ENCODE data around the gene MCOLN2. TPM values are rescaled to one million over a fixed set of nuclear protein-coding genes. Genes with fewer than 3 reads are reported as not detected.

MCOLN2 gene
- total and polyA plus RNA-seq, 2 donors (not counting 1 experiment from before 2014, with no cell fraction given) = 23.9 to 25.8 TPM

DNA sequence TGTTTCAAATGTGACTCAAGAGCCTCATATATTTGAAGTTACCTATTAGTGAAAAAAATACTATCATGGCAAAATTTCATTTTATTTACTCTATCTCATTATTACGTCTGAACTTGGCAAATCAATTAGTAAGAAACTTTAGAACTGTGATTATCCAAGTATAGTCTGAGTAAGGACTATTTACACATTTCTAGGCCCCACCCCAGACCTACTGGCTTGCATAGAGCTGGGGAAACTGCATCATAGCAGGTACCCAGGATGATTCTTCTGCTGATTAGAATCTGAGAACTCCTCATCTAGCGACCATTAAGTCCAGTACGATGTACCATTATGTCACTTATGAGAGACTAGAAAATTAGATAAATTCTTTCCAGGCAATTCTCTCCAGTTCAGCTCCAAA, 31.2 kb upstream of the MCOLN2 start:
- Histone ChIP-seq H3K36me3 (replicated peaks in 1 of 2; ENCODE audit: control extremely low read depth in 1 of 2, control insufficient read depth in 1 of 2, extremely low read depth in 1 of 2, insufficient read depth in 2 of 2, low read length in 1 of 2) (no peaks in the 10 kb centered on the region), H3K9me3 (ENCODE audit: control extremely low read depth in 1 of 3, control insufficient read depth in 2 of 3, insufficient read depth in 1 of 3, low read length in 2 of 3) (no peaks in the 10 kb centered on the region), H3K4me2 (replicated peaks; ENCODE audit: low read depth, low read length, poor library complexity, severe bottlenecking) (no peak overlapping the region), H4K20me1 (ENCODE audit: control insufficient read depth, insufficient read depth, low read length, poor library complexity, severe bottlenecking) (no peaks in the 10 kb centered on the region), H3K79me2 (ENCODE audit: control insufficient read depth, insufficient read depth, low read length) (no peaks in the 10 kb centered on the region), H2AFZ (ENCODE audit: insufficient read depth, low read depth, low read length, poor library complexity, severe bottlenecking) (peak overlapping the region; percentile 61), H3K27ac (ENCODE audit: low read length in 2 of 2) (no peak overlapping the region), H3K27me3 (replicated peaks in 1 of 4; ENCODE audit: control extremely low read depth in 1 of 4, control insufficient read depth in 3 of 4, insufficient read depth in 4 of 4, low read length in 3 of 4) (no peaks in the 10 kb centered on the region), H3K4me3 (ENCODE audit: control extremely low read depth in 1 of 5, extremely low read depth in 1 of 5, insufficient read depth in 1 of 5, low read depth in 2 of 5, low read length in 4 of 5) (no peak overlapping the region), H3K4me1 (ENCODE audit: control insufficient read depth in 2 of 2, insufficient read depth in 2 of 2, low read length in 2 of 2) (peaks cover 0 to 6% of the 10 kb centered on the region in 2 donors), H3K9ac (ENCODE audit: low read length) (no peak overlapping the region)
- Mint-ChIP-seq H3K27ac (no peak overlapping the region), H3K27me3 (peaks cover 3% of the 10 kb centered on the region), H3K4me3 (no peak overlapping the region), H3K9me3 (ENCODE audit: insufficient read depth) (no peaks in the 10 kb centered on the region), H3K4me1 (peaks cover 6% of the 10 kb centered on the region)
- ATAC-seq (ENCODE audit: low read depth) = no peak
- WGBS (ENCODE audit: insufficient coverage) = 100% methylated on average over 1 of the region's 3 CpGs
- ChIA-PET CTCF (interaction anchor here (0.9 to 10.2 kb wide), 25 partner anchors 9 to 584 kb away, joined by 3 to 458 read pairs (median 6); partner anchors contain the start of gene C1orf52), POLR2A (interaction anchor here (1.4 kb wide), 1 partner anchor 83 kb away, joined by 16 read pairs; no protein-coding TSS in a partner anchor)
- DNase-seq = peak; percentile 14
- TF ChIP-seq, protein P1, sequence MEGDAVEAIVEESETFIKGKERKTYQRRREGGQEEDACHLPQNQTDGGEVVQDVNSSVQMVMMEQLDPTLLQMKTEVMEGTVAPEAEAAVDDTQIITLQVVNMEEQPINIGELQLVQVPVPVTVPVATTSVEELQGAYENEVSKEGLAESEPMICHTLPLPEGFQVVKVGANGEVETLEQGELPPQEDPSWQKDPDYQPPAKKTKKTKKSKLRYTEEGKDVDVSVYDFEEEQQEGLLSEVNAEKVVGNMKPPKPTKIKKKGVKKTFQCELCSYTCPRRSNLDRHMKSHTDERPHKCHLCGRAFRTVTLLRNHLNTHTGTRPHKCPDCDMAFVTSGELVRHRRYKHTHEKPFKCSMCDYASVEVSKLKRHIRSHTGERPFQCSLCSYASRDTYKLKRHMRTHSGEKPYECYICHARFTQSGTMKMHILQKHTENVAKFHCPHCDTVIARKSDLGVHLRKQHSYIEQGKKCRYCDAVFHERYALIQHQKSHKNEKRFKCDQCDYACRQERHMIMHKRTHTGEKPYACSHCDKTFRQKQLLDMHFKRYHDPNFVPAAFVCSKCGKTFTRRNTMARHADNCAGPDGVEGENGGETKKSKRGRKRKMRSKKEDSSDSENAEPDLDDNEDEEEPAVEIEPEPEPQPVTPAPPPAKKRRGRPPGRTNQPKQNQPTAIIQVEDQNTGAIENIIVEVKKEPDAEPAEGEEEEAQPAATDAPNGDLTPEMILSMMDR (IDR thresholded peaks at IDR 0.05) = no peak
- no peak for TF ChIP-seq EZH2 (IDR thresholded peaks at IDR 0.05; ENCODE audit: borderline replicate concordance, insufficient read depth, low read depth, low read length, poor library complexity, severe bottlenecking)
- intact Hi-C loops (cut with micrococcal nuclease) = loop anchor here (5.0 kb wide), 1 partner anchor 41 kb away; no protein-coding TSS in a partner anchor

DNA sequence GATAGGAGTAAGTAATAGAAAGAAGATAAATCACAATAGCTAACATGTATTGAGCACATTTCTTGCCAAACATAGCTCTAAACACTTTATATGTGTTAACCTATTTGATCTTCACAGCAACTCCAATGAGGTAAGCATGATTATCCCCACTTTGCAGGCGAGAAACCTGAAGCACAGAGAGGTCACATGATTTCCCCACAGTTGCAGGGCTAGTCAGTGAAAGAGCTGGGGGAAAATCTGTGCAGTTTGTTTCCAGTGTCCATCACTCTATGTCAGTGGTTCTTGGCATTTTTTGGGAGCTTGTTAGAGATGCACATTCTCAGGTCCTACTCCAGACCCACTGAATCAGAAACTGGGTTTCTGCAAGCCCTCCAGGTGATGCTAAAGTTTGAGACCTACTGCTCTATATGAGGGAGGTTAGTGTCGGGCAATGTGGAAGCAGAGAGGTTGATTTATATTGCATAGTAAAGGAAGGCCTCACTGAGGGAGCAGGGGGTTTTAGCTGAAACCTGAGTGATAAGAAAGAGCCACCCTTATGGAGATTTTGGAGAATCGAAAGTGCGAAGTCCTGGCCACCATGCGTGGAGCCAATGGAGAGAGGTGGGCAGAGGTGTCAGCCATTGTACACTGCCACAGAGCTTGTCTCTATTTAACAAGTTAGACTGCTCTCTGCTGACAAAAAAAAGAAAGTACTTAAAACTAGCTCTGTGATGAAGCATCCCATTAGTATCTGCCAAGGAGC, 30.5 kb upstream of the MCOLN2 start:
- intact Hi-C loops (cut with micrococcal nuclease) = loop anchor here (1.0 to 5.0 kb wide), 5 partner anchors 29 to 232 kb away; partner anchors contain the start of gene C1orf52
- no peaks in the 10 kb centered on the region for H3K9me3 ChIP-seq (ENCODE audit: control extremely low read depth in 1 of 3, control insufficient read depth in 2 of 3, insufficient read depth in 1 of 3, low read length in 2 of 3)
- TF ChIP-seq, protein P1 (IDR thresholded peaks at IDR 0.05) = peak; percentile 59
- TF ChIP-seq EZH2 (IDR thresholded peaks at IDR 0.05; ENCODE audit: borderline replicate concordance, insufficient read depth, low read depth, low read length, poor library complexity, severe bottlenecking) = no peak
- H2AFZ ChIP-seq (ENCODE audit: insufficient read depth, low read depth, low read length, poor library complexity, severe bottlenecking) = peak overlapping the region; percentile 61
- Mint-ChIP-seq H3K27ac (peak overlapping the region; percentile 86), H3K9me3 (ENCODE audit: insufficient read depth) (no peaks in the 10 kb centered on the region), H3K4me3 (peak overlapping the region; percentile 75), H3K4me1 (peaks cover 6% of the 10 kb centered on the region), H3K27me3 (no peaks in the 10 kb centered on the region)
- no peak overlapping the region for H3K9ac ChIP-seq (ENCODE audit: low read length)
- CTCF ChIA-PET = interaction anchor here (0.7 to 10.2 kb wide), 30 partner anchors 9 to 583 kb away, joined by 3 to 458 read pairs (median 5); partner anchors contain the start of gene C1orf52
- peak overlapping the region in 1 of 2 donors; percentile 25 for H3K27ac ChIP-seq (ENCODE audit: low read length in 2 of 2)
- 100% methylated on average over 3 of the region's 5 CpGs for WGBS (ENCODE audit: insufficient coverage)
- peak; percentile 70 for DNase-seq
- H3K79me2 ChIP-seq (ENCODE audit: control insufficient read depth, insufficient read depth, low read length) = no peaks in the 10 kb centered on the region
- H3K4me3 ChIP-seq (ENCODE audit: control extremely low read depth in 1 of 5, extremely low read depth in 1 of 5, insufficient read depth in 1 of 5, low read depth in 2 of 5, low read length in 4 of 5) = peak overlapping the region in 3 of 5 experiments; percentile 16 to 40 (median 35)
- POLR2A ChIA-PET = interaction anchor here (1.1 to 1.4 kb wide), 2 partner anchors 32 to 83 kb away, joined by 3 to 16 read pairs; no protein-coding TSS in a partner anchor
- ATAC-seq (ENCODE audit: low read depth) = peak; percentile 94
- H3K27me3 ChIP-seq (replicated peaks in 1 of 4; ENCODE audit: control extremely low read depth in 1 of 4, control insufficient read depth in 3 of 4, insufficient read depth in 4 of 4, low read length in 3 of 4) = no peaks in the 10 kb centered on the region
- peaks cover 0 to 6% of the 10 kb centered on the region in 2 donors for H3K4me1 ChIP-seq (ENCODE audit: control insufficient read depth in 2 of 2, insufficient read depth in 2 of 2, low read length in 2 of 2)
- no peaks in the 10 kb centered on the region for H4K20me1 ChIP-seq (ENCODE audit: control insufficient read depth, insufficient read depth, low read length, poor library complexity, severe bottlenecking)
- peak overlapping the region; percentile 26 for H3K4me2 ChIP-seq (replicated peaks; ENCODE audit: low read depth, low read length, poor library complexity, severe bottlenecking)
- no peaks in the 10 kb centered on the region for H3K36me3 ChIP-seq (replicated peaks in 1 of 2; ENCODE audit: control extremely low read depth in 1 of 2, control insufficient read depth in 1 of 2, extremely low read depth in 1 of 2, insufficient read depth in 2 of 2, low read length in 1 of 2)

Data from B cell (primary cell).